HCT116 (cell line): ENCODE results near the gene PHF2.

Experiments used
- CTCF ChIP-seq, 3 experiments: fragments of 200-600 bp in 1 of 3; sonication (generic) in 1 of 3; IDR thresholded peaks in 2 of 3; conservative IDR thresholded peaks in 1 of 3; 2 replicates each; pipeline ENCODE4 v1.5.1; 2012 to 2017; ENCODE audit warnings: low read depth in 2 of 3, low read length in 2 of 3, antibody characterized with exemption in 1 of 3, borderline replicate concordance in 1 of 3, control low read depth in 1 of 3, mild to moderate bottlenecking in 1 of 3, mixed read lengths in 1 of 3, mixed run types in 1 of 3, moderate library complexity in 1 of 3; ENCODE audit not compliant: insufficient read depth in 1 of 3
- ELF1 ChIP-seq: IDR thresholded peaks from 2 replicates; pipeline ENCODE4 v1.6.1; 2012; ENCODE audit warnings: low read depth, borderline replicate concordance
- EZH2 ChIP-seq: fragments of 200-600 bp; sonication (generic); IDR thresholded peaks from 2 replicates; pipeline ENCODE4 v1.6.1; 2017; ENCODE audit warnings: antibody characterized with exemption, mixed run types
- EZH2phosphoT487 ChIP-seq: fragments of 200-600 bp; IDR thresholded peaks from 2 replicates; pipeline ENCODE4 v1.6.1; 2018; ENCODE audit warnings: antibody characterized with exemption, borderline replicate concordance
- FOSL1 ChIP-seq: IDR thresholded peaks from 2 replicates; pipeline ENCODE4 v1.6.1; 2012; ENCODE audit warnings: low read depth
- JUND ChIP-seq: IDR thresholded peaks from 2 replicates; pipeline ENCODE4 v1.6.1; 2012
- POLR2A ChIP-seq: IDR thresholded peaks from 2 replicates; pipeline ENCODE4 v1.7.0; 2011; ENCODE audit warnings: borderline replicate concordance; ENCODE audit not compliant: insufficient read depth, insufficient read length; ENCODE audit errors: extremely low read depth
- POLR2AphosphoS5 ChIP-seq: IDR thresholded peaks from 2 replicates; pipeline ENCODE4 v1.6.1; 2011; ENCODE audit warnings: mild to moderate bottlenecking, low read depth, low read length, moderate library complexity
- RAD21 ChIP-seq: IDR thresholded peaks from 2 replicates; pipeline ENCODE4 v1.6.1; 2012; ENCODE audit warnings: low read depth, mild to moderate bottlenecking
- REST ChIP-seq: IDR thresholded peaks from 2 replicates; pipeline ENCODE4 v1.6.1; 2012; ENCODE audit warnings: low read depth
- SIN3A ChIP-seq: IDR thresholded peaks from 2 replicates; pipeline ENCODE4 v1.6.1; 2012; ENCODE audit warnings: low read depth
- SRF ChIP-seq: IDR thresholded peaks from 2 replicates; pipeline ENCODE4 v1.6.1; 2012; ENCODE audit warnings: low read depth
- YY1 ChIP-seq: IDR thresholded peaks from 2 replicates; pipeline ENCODE4 v1.6.1; 2011; ENCODE audit warnings: low read length, low read depth, moderate library complexity, mild to moderate bottlenecking; ENCODE audit not compliant: insufficient replicate concordance; ENCODE audit errors: extremely low read depth

GRCh38 chr9:93645921-93646639 lies 69.7 kb downstream of the PHF2 start:
- no peak for TF ChIP-seq REST
- no peak for TF ChIP-seq CTCF (IDR thresholded peaks at IDR 0.05 in 2 of 3, conservative IDR thresholded peaks at IDR 0.05 in 1 of 3; ENCODE audit: borderline replicate concordance in 1 of 3, insufficient read depth in 1 of 3, low read depth in 2 of 3, low read length in 2 of 3)
- TF ChIP-seq YY1 = no peak
- TF ChIP-seq EZH2 = no peak
- TF ChIP-seq POLR2A = no peak
- no peak for TF ChIP-seq SRF
- TF ChIP-seq POLR2AphosphoS5 = no peak
- TF ChIP-seq RAD21 = no peak
- TF ChIP-seq ELF1 = no peak
- no peak for TF ChIP-seq SIN3A
- no peak for TF ChIP-seq EZH2phosphoT487
- TF ChIP-seq JUND = no peak
- no peak for TF ChIP-seq FOSL1
